ENCODE measurements around the gene TBL1X. TPM values are rescaled to one million over a fixed set of nuclear protein-coding genes. Genes with fewer than 3 reads are reported as not detected.
A peak's percentile ranks its signal among the peaks of the same experiment; 100 is the strongest.

TBL1X gene
- total RNA-seq, 1 donor from 2014 or later: 7.5 TPM

DNA sequence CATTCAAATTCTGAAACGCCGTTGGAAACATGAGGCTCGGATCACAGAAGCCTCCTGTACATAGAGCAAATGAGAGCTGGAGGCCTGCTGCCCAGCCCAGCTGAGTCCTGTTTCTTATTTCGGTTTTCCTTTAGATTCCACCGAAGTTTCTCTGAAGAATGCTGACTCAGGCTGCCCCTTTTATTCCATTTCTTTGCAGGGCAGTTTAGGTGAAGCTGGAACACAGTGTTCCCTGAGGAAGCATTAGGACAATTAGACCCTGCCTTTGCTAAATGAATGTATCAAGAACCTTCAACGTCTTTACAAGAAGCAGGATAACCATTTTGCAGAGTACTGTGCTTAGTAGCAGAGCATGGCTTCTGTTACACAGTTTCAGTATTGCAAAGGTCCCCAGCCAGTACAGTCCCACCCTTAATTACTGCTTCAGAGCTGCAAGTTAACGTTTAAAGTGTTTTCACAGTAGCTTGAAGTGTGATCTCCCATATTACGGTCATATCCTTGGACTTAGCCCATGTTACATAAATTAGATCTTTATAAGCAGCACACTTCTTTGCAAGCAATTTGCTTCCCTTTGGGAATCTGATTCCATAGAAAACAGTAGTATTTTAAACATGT is 117.0 kb downstream of the TBL1X start:
- DNase-seq (ENCODE audit: low read depth in 2 of 2): no peak

DNA sequence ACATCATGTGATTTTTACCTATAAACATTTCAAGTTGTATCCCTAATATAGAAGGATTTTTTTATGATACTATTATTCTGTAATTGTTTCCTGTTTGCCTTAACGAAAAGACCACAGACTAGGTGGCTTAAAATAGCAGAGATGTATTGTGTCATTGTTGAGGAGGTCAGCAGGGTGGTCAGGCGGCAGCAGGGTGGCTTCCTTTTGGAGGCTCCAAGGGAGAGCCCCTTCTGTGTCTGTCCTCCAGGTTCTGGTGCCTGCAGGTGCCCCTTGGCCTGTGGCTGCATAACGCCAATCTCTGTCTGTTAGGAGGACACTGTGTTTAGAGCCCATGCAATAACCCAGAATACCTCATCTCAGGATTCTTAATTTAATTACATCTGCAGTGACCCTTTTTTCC is 118.1 kb downstream of the TBL1X start:
- DNase-seq (ENCODE audit: low read depth in 2 of 2): peak in 1 of 2 donors; percentile 12

DNA sequence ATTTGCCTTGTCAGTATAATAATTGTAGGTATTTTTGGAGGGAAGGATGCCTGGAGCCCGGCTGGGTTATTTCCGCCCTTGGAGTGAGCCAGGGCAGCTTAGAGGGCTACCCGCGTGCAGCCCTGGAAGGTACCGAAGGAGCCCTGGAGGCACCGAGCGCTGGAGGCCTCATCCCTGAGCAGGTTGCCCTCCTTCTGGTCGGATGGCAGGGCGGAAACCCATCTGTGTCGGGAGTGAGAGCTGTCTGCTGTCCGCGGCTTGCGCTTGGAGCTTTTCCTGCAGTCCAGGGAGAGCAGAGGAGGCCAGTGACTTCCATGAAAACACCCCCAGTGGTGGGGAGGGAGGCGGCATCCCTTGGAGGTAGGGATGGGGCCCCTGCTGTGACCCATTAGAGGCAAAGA is 122.1 kb downstream of the TBL1X start:
- DNase-seq (ENCODE audit: low read depth in 2 of 2): no peak

DNA sequence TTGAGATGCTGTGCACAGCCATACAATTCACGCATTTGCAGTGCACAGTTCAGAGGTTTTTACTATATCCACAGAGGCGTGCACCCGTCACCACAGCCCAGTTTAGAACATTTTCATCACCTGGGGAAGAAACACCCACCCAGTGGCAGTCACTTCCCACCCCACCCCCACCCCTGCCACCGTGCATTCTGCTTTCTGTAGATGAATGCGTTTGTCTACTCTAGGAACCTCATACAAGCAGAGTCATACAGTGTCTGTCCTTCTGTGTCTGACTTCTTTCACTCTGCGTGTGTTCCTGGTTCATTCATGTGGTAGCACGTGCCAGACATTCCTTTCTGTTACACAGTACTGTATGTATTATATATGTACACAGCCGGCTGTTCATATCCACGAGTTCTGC is 122.8 kb downstream of the TBL1X start:
- no peak for DNase-seq (ENCODE audit: low read depth in 2 of 2)

DNA sequence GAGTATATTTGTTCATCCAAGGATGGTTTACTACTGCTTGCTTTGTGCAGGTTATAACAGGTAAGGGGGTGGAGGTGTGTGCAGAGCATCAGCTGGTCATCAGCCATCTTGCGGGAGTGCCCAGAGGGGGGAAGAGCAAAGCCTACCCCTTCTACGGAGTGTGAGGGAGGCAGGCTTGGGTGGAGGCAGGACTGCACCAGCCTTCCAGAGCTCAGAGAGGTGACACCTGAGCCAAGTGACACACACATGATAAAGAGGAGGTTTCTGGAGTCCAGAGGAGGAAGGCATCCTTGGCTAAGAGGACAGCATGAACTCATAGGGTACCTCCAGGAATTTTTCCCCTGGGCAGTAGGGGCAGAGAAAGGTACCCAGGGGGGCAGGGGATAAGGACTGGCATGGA is 126.6 kb downstream of the TBL1X start:
- DNase-seq (ENCODE audit: low read depth in 2 of 2): no peak

DNA sequence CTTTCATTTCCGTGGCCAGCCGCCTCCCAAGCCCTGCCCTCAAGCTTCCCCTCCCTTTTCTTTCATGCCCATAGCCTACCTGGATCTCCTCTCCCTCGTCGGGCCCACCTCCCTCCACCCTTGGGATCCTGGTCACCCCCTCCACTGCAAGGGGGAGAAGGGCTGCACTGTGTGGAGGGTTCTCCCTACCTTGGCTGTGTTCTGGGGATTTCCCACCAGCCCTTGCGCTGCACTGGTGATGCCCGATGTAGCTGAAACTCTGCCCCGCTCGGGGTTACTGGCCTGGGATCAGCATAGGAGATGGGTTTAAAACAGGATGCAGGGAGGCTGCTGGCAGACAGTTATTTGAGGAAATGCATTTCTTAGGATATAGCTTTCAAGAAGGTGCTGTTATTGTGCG is 128.9 kb downstream of the TBL1X start:
- DNase-seq (ENCODE audit: low read depth in 2 of 2): no peak

DNA sequence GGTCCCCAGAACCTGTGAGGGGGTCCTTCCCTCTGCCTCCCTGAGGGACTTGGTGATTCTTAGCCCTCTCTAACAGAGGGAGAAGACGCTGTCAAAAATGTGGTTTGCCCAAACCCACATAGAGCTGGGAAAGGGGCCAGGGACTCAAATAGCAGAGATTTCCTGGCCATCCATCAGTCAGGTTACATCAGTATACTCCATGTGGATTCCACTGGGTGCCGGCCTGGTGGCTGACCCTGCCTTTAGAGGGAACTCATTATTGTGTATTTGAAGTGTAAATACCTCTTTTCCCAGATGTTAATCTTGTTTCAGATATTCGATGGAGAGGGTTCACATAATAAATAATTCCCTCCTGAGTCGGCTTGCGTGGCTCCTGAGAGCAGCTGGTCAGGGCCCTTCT is 130.3 kb downstream of the TBL1X start:
- no peak for DNase-seq (ENCODE audit: low read depth in 2 of 2)

DNA sequence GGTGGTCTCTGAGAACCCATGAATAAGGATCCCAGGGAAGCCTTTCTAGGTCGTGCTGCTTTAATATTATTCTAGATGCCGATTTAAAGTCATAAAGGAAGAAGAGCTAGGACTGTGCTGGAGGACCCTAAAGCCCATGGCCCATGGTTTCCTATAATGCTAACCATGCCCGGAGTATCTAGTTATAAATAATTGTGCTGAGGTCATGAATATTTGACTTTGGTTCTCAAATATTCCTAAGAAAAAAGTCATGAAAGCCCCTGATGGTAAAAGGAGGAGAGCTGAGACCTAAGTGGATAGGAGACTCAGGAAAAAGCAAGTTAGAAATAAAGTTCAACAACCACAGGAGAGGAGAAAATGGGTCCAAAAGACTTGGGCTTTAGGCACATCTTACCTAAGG is 132.0 kb downstream of the TBL1X start:
- no peak for DNase-seq (ENCODE audit: low read depth in 2 of 2)

DNA sequence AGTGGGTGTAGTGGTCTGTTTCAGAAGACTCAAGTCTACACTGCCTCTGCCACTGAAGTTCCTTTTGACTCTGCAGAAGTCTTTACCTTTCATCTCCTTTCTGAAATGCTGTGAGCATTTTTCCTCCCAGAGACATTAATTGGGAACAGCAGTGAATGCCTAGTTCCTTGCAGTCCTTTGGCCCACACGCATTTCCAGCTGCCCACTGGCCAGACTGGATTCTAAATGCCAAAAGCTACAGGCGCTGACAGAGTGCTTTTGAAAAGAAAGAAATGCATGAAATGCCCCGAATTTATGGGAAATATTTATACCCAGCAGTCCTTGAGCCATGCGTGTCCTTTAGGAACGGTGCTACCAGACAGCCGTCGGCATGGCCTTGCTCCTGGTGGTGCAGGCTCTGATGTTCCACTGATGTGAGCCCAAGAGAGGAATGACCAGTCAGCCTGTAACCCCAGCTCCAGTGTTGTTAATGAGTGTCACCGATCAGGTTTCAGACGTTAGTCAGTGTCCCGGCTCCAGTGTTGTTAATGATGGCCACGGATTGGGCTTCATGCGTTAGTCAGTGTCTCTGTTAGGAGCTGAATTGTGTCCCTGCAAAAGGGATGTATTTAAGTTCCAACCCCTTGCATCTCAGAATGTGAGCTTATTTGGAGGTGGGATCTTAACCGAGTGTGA is 132.6 kb downstream of the TBL1X start:
- no peak for DNase-seq (ENCODE audit: low read depth in 2 of 2)

DNA sequence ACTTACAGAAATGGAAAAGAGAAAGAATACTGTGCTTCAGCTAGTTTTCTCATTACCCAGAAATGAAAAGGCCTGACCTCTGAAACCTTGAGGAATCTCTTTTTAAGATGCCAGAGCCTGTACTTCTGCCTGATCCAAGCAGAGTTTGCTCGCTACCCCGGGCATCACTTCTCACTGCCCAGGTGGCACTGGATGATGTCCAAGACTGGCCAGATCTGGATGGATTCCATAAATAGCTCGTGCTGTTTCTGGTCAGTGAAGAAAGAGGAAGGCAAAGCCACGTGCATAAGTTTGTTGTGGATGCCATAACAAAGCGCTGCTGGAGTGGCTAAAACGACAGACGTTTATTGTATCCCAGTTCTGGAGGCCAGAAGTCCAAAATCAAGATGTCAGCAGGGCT is 133.5 kb downstream of the TBL1X start:
- DNase-seq (ENCODE audit: low read depth in 2 of 2): peak in 1 of 2 donors; percentile 16

DNA sequence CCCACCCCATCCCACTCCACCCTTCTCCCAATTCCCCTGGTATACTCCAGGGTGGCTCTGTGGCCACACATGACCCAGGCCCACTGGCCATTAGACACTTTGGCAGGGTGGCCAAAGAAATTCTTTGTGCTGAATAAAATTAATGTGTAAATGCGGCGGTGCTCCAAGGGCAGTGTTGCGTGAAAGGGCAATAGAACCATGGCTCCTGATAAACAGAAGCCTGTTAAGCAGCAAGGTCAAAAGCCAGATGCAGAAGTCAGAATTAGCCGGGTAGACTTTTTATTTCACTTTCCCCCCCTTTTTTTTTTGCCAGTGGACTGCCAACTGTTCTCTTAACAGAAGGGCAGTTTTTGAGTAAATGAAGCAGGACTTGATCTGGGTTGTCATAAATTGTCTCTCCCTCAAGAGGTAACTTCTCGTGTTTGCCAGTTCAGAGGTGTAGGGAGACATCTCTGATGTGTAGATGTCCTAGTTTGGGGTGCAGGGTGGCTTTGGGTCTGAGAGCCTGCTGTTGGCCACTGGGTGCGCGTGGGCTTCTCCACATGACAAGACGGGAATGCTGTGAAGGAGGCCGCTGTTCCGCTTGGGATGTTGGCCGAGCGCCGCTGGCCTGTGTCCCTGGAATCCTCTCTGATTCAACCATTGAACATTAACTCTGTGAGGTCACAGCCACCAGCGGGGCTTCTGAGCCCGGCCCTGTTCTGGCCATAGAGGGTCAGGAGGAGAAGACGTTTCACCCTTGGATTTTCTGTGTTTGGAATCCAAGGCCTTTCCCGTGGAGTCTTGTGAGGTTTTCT is 139.5 kb downstream of the TBL1X start:
- DNase-seq (ENCODE audit: low read depth in 2 of 2): no peak

DNA sequence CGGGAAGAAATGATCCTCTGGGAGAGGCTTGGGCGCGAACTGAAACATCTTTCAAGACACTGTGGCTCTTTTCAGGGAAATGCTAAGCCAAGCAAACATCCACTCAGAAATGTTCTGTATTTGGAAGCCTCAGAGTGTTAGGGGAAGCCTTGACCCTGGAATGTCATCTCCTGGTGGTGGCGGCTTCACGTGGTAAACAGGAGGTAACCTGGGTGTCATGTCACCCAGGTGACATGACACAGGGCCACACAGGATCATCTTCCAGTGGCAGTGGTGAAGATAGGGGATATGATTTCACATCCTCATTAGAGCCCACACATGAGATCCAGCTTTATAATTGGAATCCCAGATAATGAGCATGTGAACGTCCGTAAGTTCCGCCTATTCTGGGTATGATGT is 140.0 kb downstream of the TBL1X start:
- DNase-seq (ENCODE audit: low read depth in 2 of 2): no peak

DNA sequence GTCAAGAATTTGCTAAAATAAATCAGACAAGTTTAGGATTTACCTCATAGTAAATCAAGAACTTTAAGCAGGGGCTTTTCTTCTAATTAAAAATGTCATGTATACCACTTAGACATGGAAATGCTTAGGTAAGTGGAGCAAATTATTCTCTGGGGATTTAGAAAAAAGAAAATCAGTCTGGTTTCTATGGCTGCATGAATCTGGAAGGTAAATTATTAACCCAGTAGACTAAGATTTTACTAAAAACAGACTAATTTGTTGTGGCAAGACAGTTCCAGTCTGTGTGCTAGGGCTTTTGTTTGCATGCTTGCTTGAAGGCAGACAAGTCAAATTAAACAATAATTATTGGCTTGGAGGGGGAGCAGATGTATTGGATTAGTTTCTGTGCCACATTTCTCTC is 140.6 kb downstream of the TBL1X start:
- DNase-seq (ENCODE audit: low read depth in 2 of 2): no peak

DNA sequence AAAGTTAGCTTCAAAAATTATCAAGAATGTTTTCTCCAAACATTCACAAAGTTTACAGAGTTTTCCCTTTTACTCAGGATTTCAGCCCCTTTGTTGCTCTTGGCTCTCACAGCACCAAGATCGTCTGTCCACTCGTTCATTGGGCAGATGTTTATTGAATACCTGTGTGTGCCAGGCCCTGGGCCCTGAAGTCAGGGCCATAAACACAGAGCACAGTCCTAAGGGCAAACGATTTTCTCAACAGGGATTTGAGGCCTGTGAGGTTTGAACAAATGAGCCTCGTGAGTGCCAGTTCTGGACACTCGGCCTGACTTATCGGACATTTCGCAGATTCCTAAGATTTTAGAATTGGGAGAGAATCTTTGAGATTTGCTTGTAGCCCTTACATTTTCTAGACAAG is 142.1 kb downstream of the TBL1X start:
- DNase-seq (ENCODE audit: low read depth in 2 of 2): no peak

DNA sequence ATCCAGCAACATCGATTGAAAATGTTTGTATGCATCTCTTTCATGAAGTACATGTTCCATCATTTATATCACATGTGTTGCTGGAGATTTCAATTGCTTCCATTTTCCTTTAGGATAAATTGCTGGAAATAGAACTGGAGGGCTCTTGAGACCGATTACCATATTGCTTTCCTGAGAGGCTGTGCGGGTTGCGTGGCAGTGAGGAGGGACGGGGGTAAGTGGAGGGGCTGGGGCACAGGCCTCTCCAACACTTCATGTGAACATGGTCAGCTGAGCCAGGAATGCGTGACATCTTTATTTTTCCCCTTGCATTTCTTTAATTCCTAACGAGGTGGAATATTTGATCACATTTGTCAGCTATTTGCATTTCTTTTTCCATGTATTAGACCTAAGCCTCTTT is 144.6 kb downstream of the TBL1X start:
- no peak for DNase-seq (ENCODE audit: low read depth in 2 of 2)

DNA sequence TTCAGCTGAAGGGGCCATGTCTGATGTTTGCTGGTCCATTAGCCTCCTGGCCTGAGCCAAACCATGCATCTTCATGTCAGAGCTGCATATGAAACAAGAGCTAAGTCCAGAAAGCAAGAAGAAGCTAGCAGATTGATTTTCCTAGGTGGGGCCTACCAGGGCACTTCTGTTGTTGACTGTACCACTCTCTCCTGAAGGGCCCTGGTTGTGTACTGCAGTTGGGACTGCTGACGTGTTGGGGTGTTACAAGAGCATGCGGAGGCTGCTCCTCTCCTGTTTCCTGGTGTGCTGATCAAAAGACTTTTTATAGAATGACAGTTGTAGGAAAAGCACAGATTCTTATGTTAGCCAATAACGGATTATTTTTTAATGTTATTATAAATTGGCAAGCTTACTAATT is 145.1 kb downstream of the TBL1X start:
- no peak for DNase-seq (ENCODE audit: low read depth in 2 of 2)

DNA sequence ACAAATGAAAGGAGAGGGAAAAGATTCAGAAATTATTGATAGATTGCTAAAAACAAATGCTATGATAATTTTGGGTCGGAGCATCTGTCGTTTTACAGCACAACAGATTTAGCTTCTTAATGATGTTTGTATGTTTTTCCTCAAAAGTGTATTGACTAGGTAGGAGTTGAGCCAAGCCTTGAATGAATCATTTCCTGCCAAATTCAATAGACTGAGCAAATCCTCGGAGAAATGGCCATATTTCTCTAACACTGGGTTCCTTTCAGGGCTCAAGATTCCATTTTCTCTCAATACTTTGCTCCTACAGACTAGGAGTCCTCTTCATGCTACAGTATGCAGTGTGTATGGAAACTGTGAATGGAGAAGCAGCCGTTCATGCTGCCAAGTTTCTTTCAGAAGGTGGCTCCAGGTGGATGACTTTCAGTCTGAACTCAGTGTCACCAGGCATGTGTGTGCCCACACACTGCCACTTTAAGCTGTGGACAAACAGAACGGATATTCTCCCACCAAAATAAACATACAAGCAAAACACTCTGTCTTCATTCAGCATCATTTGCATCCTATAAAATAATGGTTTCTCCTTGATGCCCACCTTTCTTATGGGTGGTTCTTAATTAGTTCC is 146.0 kb downstream of the TBL1X start:
- DNase-seq (ENCODE audit: low read depth in 2 of 2): peak; percentile 2 to 60

DNA sequence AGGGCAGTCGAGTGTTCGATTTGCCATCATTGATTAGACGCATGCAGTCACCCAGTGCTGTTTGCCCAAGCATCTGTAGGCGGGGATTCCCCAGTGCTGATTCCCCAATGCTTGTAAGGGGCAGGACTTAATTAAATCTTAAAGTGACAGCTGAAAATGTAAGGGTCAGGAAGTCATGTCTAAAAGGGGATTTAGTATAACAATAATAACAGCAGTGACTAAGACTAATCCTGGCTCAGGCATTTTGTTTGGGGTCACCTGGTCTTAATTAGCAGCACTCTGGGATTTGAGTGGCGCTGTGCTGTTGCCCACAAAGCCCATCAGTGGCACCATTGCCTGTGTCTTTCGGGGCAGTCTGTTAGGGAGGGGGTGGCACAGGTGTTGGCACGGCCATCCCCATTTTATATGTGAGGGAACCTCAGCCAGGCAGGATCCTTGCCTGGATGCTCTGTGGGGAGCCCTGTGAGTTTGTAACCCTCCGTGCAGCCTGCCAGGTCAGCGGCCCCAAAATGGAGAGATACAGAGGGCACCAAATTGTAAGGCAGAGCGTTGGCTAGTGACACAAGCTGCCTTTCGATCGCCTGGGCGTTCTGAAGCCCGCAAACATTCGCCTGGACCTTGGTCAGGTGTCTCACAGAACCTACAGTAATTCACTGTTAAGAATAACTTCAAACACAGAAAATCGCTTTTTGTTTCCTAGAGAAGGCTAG is 146.7 kb downstream of the TBL1X start:
- peak in 1 of 2 donors; percentile 27 for DNase-seq (ENCODE audit: low read depth in 2 of 2)

DNA sequence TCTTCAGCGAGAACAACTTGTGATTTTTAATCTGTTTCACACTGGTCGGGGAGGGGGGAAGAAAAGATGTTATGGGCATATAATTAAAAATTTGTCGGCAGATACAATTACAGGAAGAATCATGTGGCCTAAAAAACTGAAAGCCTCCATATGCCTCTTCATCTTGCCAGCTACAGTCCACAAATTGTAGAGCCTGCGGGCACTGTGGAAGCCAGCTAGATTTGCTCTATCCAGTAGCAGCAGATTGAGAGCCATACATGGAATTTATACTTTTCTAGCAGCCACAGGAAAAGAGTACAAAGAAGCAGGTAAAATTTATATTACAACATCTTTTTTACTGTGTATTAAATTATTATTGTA is 147.3 kb downstream of the TBL1X start:
- no peak for DNase-seq (ENCODE audit: low read depth in 2 of 2)

DNA sequence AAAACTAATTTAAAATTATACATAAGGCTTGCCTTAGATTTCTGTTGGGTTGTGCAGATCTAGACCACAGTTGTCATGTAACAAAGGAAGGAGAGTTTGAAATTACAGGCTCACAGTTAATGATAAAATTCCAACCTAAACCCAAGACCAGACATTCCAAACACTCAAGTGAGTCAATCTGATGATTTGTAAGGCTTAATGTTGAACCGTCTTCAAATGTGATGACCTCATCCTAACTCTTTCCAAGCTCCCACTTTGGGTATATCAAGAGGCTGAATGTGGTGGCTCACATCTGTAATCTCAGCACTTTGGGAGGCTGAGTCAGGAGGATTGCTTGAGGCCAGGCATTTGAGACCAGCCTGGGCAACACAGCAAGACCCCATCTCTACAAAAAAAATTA is 149.2 kb downstream of the TBL1X start:
- DNase-seq (ENCODE audit: low read depth in 2 of 2): peak in 1 of 2 donors; percentile 8

DNA sequence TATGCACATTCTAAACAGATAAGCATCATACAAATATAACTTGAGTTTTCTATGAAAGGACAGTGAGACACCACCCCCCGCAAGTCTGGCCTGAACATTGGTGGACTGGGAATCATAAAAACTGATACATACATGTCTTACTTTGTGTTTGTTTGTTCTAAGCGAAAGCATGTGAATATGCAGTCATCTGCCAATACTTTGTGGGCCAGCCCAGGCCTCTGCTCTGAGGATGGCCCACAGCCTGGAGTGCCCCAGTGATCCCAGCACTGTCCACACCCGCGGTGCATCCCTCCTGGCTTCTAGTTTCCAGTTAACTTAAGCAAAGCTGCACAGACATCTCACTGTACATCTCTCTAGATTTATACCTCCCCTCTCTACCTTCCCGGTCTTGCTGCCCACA is 154.3 kb downstream of the TBL1X start:
- no peak for DNase-seq (ENCODE audit: low read depth in 2 of 2)

DNA sequence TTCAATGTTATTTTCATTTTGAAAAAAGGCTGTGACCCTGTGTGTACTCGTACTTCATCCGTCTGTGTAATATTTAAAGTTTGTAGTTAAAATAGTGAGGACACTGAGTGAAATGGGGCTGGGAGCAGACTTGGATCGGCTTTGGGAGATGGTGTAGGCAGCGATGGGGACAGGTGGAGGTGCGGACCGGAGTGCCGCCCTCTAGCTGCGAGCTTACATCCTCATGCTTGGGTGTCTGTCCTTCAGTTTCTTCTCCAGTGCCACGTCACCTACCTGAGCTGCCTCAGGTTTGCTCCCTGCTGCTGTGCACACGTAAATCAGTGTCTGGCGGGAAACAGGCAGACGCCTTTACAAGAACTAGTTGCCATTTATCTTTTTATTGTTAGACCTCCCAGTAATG is 154.7 kb downstream of the TBL1X start:
- DNase-seq (ENCODE audit: low read depth in 2 of 2): no peak
